HG03521 (cell line): Measurements from ENCODE around the gene OR4C3.
"Not testable (repeated sequence)": the region's sequence is repeated elsewhere in the genome, so short reads cannot be mapped to it uniquely, and the experiment has no call there.

ENCODE experiments used
- ATAC-seq: cut with Tn5 transposase; IDR thresholded peaks from one replicate; pipeline ENCODE4 v1.9.1; 2021; ENCODE audit warnings: mild to moderate bottlenecking, moderate library complexity; ENCODE audit not compliant: unreplicated experiment

Gene OR4C3

GRCh38 chr11:48324620-48325019 is at the start of gene OR4C3:
OR4C3 (plus strand) TSS chr11:48324920; CDS start chr11:48325022, 102 bp downstream.
- ATAC-seq = not testable (repeated sequence)

GRCh38 chr11:48305923-48306322 is 18.8 kb upstream of the OR4C3 start, which contains the start of gene OR4S1:
OR4S1 (plus strand) TSS chr11:48306223; CDS start chr11:48306223, 0 bp downstream.
- ATAC-seq = no peak

- ATAC-seq = no peak
Observed at GRCh38 chr11:48307760-48308386, 16.8 kb upstream of the OR4C3 start.

- not testable (repeated sequence) for ATAC-seq
Observed at GRCh38 chr11:48313590-48313989, 11.1 kb upstream of the OR4C3 start.

- ATAC-seq = not testable (repeated sequence)
Observed at GRCh38 chr11:48319813-48320212, 4.9 kb upstream of the OR4C3 start.

GRCh38 chr11:48341466-48341865 is 16.7 kb downstream of the OR4C3 start:
- ATAC-seq = no peak

- not testable (repeated sequence) for ATAC-seq
Observed at GRCh38 chr11:48342505-48342904, 17.8 kb downstream of the OR4C3 start.

- ATAC-seq = not testable (repeated sequence)
Observed at GRCh38 chr11:48346286-48346685, 21.6 kb downstream of the OR4C3 start.

- no peak for ATAC-seq
Observed at GRCh38 chr11:48354013-48354412, 29.3 kb downstream of the OR4C3 start.

GRCh38 chr11:48354677-48355076 is 30.0 kb downstream of the OR4C3 start:
- no peak for ATAC-seq

GRCh38 chr11:48361289-48361688 is 36.6 kb downstream of the OR4C3 start:
- ATAC-seq = not testable (repeated sequence)

- no peak for ATAC-seq
Observed at GRCh38 chr11:48366365-48366764, 41.6 kb downstream of the OR4C3 start, which contains the start of gene OR4C5. OR4C5 (minus strand) TSS chr11:48366465; CDS start chr11:48366465, 0 bp downstream.
